Measurements from ENCODE around the gene APBA1. TPM values are rescaled to one million over a fixed set of nuclear protein-coding genes. Genes with fewer than 3 reads are reported as not detected.

APBA1 gene
- total and polyA plus RNA-seq, 2 of the 4 experiments (the other 2 are of a cell fraction) = 3.8 to 5.1 TPM

GRCh38 chr9:69611221-69611620, 61.0 kb downstream of the APBA1 start:
- Histone ChIP-seq H3K9me1 (ENCODE audit: insufficient read depth, low read length) (no peaks in the 10 kb centered on the region; the same call in 1 of the 2 replicates), H2AFZ (replicated peaks; ENCODE audit: low read length, poor library complexity) (no peak overlapping the region), H3K4me1 (ENCODE audit: control insufficient read depth, insufficient read depth, low read length) (peaks cover 4% of the 10 kb centered on the region), H3K9ac (ENCODE audit: low read depth, low read length) (no peak overlapping the region), H2BK20ac (ENCODE audit: low read depth, low read length) (no peak overlapping the region), H3K23ac (ENCODE audit: low read depth, low read length) (no peak overlapping the region), H3K4me2 (ENCODE audit: low read depth, low read length) (no peak overlapping the region), H3K4ac (ENCODE audit: low read depth, low read length) (no peak overlapping the region), H2AK9ac (replicated peaks; ENCODE audit: low read depth, low read length, poor library complexity) (no peak overlapping the region), H3K36me3 (ENCODE audit: control insufficient read depth, insufficient read depth, low read length) (no peaks in the 10 kb centered on the region), H3K79me1 (ENCODE audit: low read depth in 1 of 2, low read length in 2 of 2) (no peaks in the 10 kb centered on the region), H3K18ac (ENCODE audit: low read depth, low read length) (peak overlapping the region; percentile 65; the same call in 1 of the 2 replicates), H4K20me1 (ENCODE audit: insufficient read depth, low read length) (no peaks in the 10 kb centered on the region), H3K56ac (ENCODE audit: extremely low read depth, insufficient read depth, low read length) (no peak overlapping the region), H3K14ac (replicated peaks; ENCODE audit: low read depth, low read length) (no peak overlapping the region), H4K91ac (ENCODE audit: insufficient read depth, low read depth, low read length) (no peak overlapping the region), H2BK15ac (ENCODE audit: low read depth, low read length) (no peak overlapping the region), H3K27me3 (ENCODE audit: control insufficient read depth, insufficient read depth, low read length) (no peaks in the 10 kb centered on the region), H3K4me3 (ENCODE audit: insufficient read depth, low read depth, low read length) (no peak overlapping the region), H2BK5ac (ENCODE audit: low read depth, low read length, poor library complexity, severe bottlenecking) (no peak overlapping the region), H3K9me3 (ENCODE audit: control insufficient read depth, insufficient read depth, low read length) (no peaks in the 10 kb centered on the region), H2BK120ac (ENCODE audit: low read depth, low read length) (no peak overlapping the region; the same call in 1 of the 2 replicates), H2AK5ac (ENCODE audit: low read depth, low read length) (no peak overlapping the region), H3K27ac (ENCODE audit: insufficient read depth, low read length) (no peak overlapping the region), H4K8ac (ENCODE audit: low read depth in 2 of 2, low read length in 2 of 2) (no peak overlapping the region), H4K5ac (ENCODE audit: low read depth, low read length) (no peak overlapping the region)
- ChIA-PET CTCF (interaction anchor here (0.8 to 1.2 kb wide), 2 partner anchors 12 to 38 kb away, joined by 4 to 5 read pairs; no protein-coding TSS in a partner anchor), POLR2A (ENCODE audit: unreplicated experiment) (no interaction called here)
- TF ChIP-seq BHLHE40 (IDR thresholded peaks at IDR 0.05; ENCODE audit: low read depth, low read length) = no peak
- TF ChIP-seq NFE2L2 (IDR thresholded peaks at IDR 0.05; ENCODE audit: low read depth, low read length) = no peak
- TF ChIP-seq ELK1 (IDR thresholded peaks at IDR 0.05; ENCODE audit: borderline replicate concordance, low read depth, low read length) = no peak
- TF ChIP-seq FOS (IDR thresholded peaks at IDR 0.05; ENCODE audit: low read depth, low read length) = no peak
- no peak for TF ChIP-seq SMC3 (IDR thresholded peaks at IDR 0.05; ENCODE audit: low read depth, low read length)
- TF ChIP-seq MAFK (IDR thresholded peaks at IDR 0.05; ENCODE audit: low read depth, low read length) = no peak
- TF ChIP-seq RCOR1 (IDR thresholded peaks at IDR 0.05; ENCODE audit: insufficient replicate concordance, low read length) = no peak
- TF ChIP-seq CEBPB (IDR thresholded peaks at IDR 0.05; ENCODE audit: low read depth, low read length) = no peak
- TF ChIP-seq CTCF (conservative IDR thresholded peaks at IDR 0.05; ENCODE audit: low read depth, low read length) = no peak
- no peak for TF ChIP-seq RAD21 (IDR thresholded peaks at IDR 0.05; ENCODE audit: low read length)
- no peak for TF ChIP-seq MAZ (IDR thresholded peaks at IDR 0.05; ENCODE audit: borderline replicate concordance, low read depth, low read length)
- TF ChIP-seq RFX5 (IDR thresholded peaks at IDR 0.05; ENCODE audit: low read depth, low read length) = no peak
- no peak for TF ChIP-seq CHD1 (IDR thresholded peaks at IDR 0.05; ENCODE audit: low read depth, low read length)
- no peak for TF ChIP-seq USF2 (IDR thresholded peaks at IDR 0.05; ENCODE audit: low read depth, low read length)
- TF ChIP-seq POLR2A (IDR thresholded peaks at IDR 0.05; ENCODE audit: low read depth, low read length) = no peak
- TF ChIP-seq MXI1 (IDR thresholded peaks at IDR 0.05; ENCODE audit: borderline replicate concordance, low read depth, low read length) = no peak
- BruUV-seq (replicated peaks) = no TSS peak
- dilution Hi-C loops (cut with HindIII; ENCODE audit: low sequenced_read_pairs, unreplicated experiment) = no loop called here
- in situ Hi-C loops (cut with MboI; ENCODE audit: low sequenced_read_pairs) = no loop called here
- ATAC-seq (ENCODE audit: low read depth) = peak; percentile 66
- 80% methylated on average over 1 of the region's 3 CpGs; no CpG with 5 or more reads in 1 of the 2 experiments for WGBS, 2 experiments (ENCODE audit: extremely low coverage in 2 of 2, insufficient read length in 1 of 2)
- peak; percentile 9 for DNase-seq
- intact Hi-C loops (cut with micrococcal nuclease) = no loop called here

Measured in IMR-90 (cell line).